Activated CD4-positive, alpha-beta memory T cell treated with anti-CD3 and anti-CD28 coated beads for 36 hours (primary cell): ENCODE measurements around the gene OR1G1. TPM values are rescaled to one million over a fixed set of nuclear protein-coding genes. Genes with fewer than 3 reads are reported as not detected.
"Not testable (repeated sequence)": the region's sequence is repeated elsewhere in the genome, so short reads cannot be mapped to it uniquely, and the experiment has no call there.

ENCODE experiments used
- CTCF ChIA-PET: fragments of 350-600 bp; sonication (Branson Sonifier 250); formaldehyde crosslinking; loops from one replicate; lab custom pipeline; 2021; ENCODE audit warnings: antibody characterized with exemption, inconsistent platforms; lab: Charles Lee
- POLR2A ChIA-PET: fragments of 350-600 bp; sonication (Branson Sonifier 250); formaldehyde crosslinking; loops from one replicate; lab custom pipeline; 2021; ENCODE audit warnings: antibody characterized with exemption; lab: Charles Lee
- DNase-seq: peaks from one replicate; pipeline ENCODE4 v3.0.0-alpha.2; 2020
- H3K27ac Mint-ChIP-seq: one replicate; pipeline ENCODE4 v1.8.0; 2021; ENCODE audit warnings: mixed read lengths
- H3K27me3 Mint-ChIP-seq: one replicate; pipeline ENCODE4 v1.8.0; 2021; ENCODE audit warnings: mixed read lengths
- H3K36me3 Mint-ChIP-seq: one replicate; pipeline ENCODE4 v1.8.0; 2021; ENCODE audit warnings: mixed read lengths
- H3K4me1 Mint-ChIP-seq: one replicate; pipeline ENCODE4 v1.8.0; 2021; ENCODE audit warnings: low read depth, mixed read lengths
- H3K4me3 Mint-ChIP-seq: one replicate; pipeline ENCODE4 v1.8.0; 2021; ENCODE audit warnings: mild to moderate bottlenecking, mixed read lengths
- H3K9me3 Mint-ChIP-seq: one replicate; pipeline ENCODE4 v1.8.0; 2021; ENCODE audit warnings: mixed read lengths
- intact Hi-C: fragments of 100-400 bp; cut with micrococcal nuclease; formaldehyde crosslinking; loops from one replicate; pipeline ENCODE4 v1.15.1; 2023
- total RNA-seq, 2 experiments: library from RNA; stranded (reverse); gene quantifications; one replicate each; pipeline ENCODE4 v1.2.3, GENCODE V29; 2021

Gene OR1G1
- not detected for total RNA-seq

GRCh38 chr17:3127451-3127850 lies at the start of gene OR1G1:
Gene OR1G1, minus strand, starts transcription at chr17:3127551. Its CDS starts 0 bp downstream, at chr17:3127551.
- Mint-ChIP-seq H3K9me3 (no peaks in the 10 kb centered on the region), H3K36me3 (no peaks in the 10 kb centered on the region), H3K4me1 (no peaks in the 10 kb centered on the region), H3K27me3 (peaks cover 30% of the 10 kb centered on the region), H3K27ac (no peak within 1 kb of the TSS), H3K4me3 (no peak within 1 kb of the TSS)
- ChIA-PET CTCF (no interaction called here), POLR2A (no interaction called here)
- intact Hi-C loops, result no loop called here
- DNase-seq, result no peak

- H3K27ac Mint-ChIP-seq, result no peak overlapping the region
- no peak overlapping the region for H3K4me3 Mint-ChIP-seq
- DNase-seq, result no peak
- H3K27me3 Mint-ChIP-seq, result peaks cover 13% of the 10 kb centered on the region
- intact Hi-C loops, result no loop called here
- H3K36me3 Mint-ChIP-seq, result peaks cover 3% of the 10 kb centered on the region
- ChIA-PET CTCF (no interaction called here), POLR2A (no interaction called here)
- H3K4me1 Mint-ChIP-seq, result peaks cover 2% of the 10 kb centered on the region
- H3K9me3 Mint-ChIP-seq, result peaks cover 9% of the 10 kb centered on the region
Observed at GRCh38 chr17:3167574-3167973, 40.2 kb upstream of the OR1G1 start.

GRCh38 chr17:3157218-3157617 lies 29.9 kb upstream of the OR1G1 start:
- no peak for DNase-seq
- intact Hi-C loops, result no loop called here
- POLR2A ChIA-PET, result no interaction called here
- Mint-ChIP-seq H3K4me3 (no peak overlapping the region), H3K27ac (no peak overlapping the region), H3K36me3 (no peaks in the 10 kb centered on the region), H3K27me3 (peaks cover 16% of the 10 kb centered on the region), H3K9me3 (no peaks in the 10 kb centered on the region), H3K4me1 (no peaks in the 10 kb centered on the region)
- CTCF ChIA-PET, result no interaction called here

GRCh38 chr17:3137494-3137893 lies 10.1 kb upstream of the OR1G1 start:
- DNase-seq, POLR2A ChIA-PET, CTCF ChIA-PET, H3K9me3 Mint-ChIP-seq, intact Hi-C loops, H3K4me3 Mint-ChIP-seq, H3K4me1 Mint-ChIP-seq, H3K36me3 Mint-ChIP-seq, H3K27ac Mint-ChIP-seq: not testable (repeated sequence)
- H3K27me3 Mint-ChIP-seq, result peaks cover 11% of the 10 kb centered on the region

- ChIA-PET CTCF (no interaction called here), POLR2A (no interaction called here)
- DNase-seq, result no peak
- Mint-ChIP-seq H3K27ac (no peak within 1 kb of the TSS), H3K4me1 (no peaks in the 10 kb centered on the region), H3K36me3 (peaks cover 5% of the 10 kb centered on the region), H3K4me3 (no peak within 1 kb of the TSS), H3K27me3 (peaks cover 21% of the 10 kb centered on the region), H3K9me3 (peaks cover 15% of the 10 kb centered on the region)
- intact Hi-C loops, result no loop called here
Observed at GRCh38 chr17:3104322-3104721, 23.0 kb downstream of the OR1G1 start, which contains the start of gene OR1D2. Gene OR1D2, minus strand, starts transcription at chr17:3104422. Its CDS starts 11,426 bp downstream, at chr17:3092996.

Other genes starting within 250 kb of the OR1G1 start
- not detected for gene OR1D5, start 63.9 kb downstream of the OR1G1 start, total RNA-seq
- gene OR1D2, start 23.1 kb downstream of the OR1G1 start, total RNA-seq, result not detected
- gene OR1A2, start 70.0 kb upstream of the OR1G1 start, total RNA-seq, result not detected
- not detected for gene OR1A1, start 80.1 kb upstream of the OR1G1 start, total RNA-seq
- under 1 TPM in 1 of 2 experiments, not detected in 1; 0.26 TPM for gene OR3A1, start 170.8 kb upstream of the OR1G1 start, total RNA-seq